ENCODE data around the gene HNRNPUL2.

Gene HNRNPUL2

DNA sequence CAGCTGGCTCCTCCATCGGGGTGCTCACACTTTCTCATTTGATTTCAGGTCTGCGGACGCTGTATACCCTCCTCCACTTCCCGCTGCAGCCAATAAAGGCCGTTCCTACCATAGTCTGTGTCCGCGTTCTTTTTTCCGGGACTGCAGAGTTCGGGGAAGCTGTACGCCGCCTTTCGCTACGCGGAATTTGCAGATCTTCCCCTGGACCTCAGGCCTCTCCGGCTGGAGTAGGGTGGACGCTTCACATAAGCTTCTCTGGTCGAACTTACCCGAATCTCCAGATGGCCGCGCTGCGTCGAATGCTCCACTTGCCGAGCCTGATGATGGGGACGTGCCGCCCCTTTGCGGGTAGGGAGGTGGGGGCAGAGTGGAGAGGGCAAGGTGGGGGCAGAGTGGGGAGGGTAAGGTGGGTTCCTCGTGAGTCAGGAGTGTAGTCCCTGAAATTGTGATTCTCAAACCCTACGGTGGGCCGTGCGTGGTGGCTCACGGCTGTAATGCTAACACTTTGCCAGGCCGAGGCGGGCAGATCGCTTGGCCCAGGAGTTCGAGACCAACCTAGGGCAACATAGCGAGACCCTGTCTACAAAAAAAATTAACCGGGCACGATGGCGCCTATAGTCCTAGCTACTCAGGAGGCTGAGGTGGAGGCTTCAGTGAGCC lies 61.5 kb downstream of the HNRNPUL2 start:
- peak; percentile 47 for DNase-seq

DNA sequence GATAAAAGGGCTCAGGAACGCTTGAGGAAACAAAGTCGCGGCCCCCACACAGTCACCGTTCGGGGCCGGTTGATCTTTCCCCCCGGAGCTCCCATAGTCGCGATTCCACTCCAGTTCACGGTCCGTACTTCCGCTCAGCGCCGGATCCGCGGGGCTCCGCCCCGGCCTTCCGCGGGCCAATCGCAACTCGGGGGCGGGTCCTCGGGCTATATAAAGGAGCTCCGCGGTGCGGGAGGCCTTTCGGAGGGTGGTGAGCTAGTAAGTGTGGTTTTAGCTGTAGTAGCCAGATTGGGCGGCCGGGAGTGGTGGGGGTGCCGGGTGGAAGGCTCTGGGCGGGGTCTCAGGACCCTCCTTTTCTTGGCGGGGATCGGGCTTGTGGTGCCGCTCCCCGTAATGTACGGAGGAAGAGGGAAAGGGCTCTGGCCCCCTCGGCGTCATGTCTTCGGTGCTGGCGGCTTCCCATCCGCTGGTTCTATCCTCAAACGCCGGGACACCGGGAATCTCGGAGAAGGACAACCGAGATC lies 62.1 kb downstream of the HNRNPUL2 start, which contains the start of the genes C11orf98 and CSKMT:
C11orf98 (minus strand) TSS at position 136 of the 524 bp plus-strand sequence; CDS start at position 95, 41 bp downstream.
CSKMT (plus strand) TSS at position 238 of the 524 bp plus-strand sequence. CDS start 568 bp downstream, outside the sequence.
- peak; percentile 92 for DNase-seq

DNA sequence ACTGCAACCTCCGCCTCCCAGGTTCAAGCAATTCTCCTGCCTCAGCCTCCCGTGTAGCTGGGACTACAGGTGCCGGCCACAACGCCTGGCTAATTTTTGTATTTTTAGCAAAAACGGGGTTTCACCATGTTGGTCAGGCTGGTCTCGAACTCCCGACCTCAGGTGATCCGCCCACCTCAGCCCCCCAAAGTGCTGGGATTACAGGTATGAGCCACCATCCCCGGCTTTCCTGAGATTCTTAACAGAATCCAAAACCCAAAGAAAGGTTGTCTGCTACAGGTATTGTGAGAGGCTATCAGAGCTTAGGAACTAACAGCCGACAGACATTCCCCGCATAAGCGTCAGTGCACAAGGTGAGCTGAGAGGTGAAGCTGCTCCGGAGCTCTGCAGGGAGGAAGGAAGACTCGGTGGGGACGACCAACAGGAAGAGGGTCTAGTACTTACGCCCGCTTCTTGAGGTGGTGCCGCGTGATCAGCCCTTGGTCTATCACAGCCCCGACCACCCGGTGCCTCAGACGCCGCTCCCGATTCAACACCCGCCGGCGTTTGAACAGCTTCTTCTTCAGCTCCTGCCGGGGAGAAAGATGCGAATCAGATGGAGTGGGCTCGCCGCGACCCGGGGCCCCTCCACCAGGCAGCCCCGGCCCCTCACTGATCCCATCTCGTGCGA lies 62.7 kb downstream of the HNRNPUL2 start:
- DNase-seq: no peak

All from fibroblast of skin of back (primary cell).